Inferior parietal cortex (tissue), 1 donor: Measurements from ENCODE around the gene CBR1.
"Not testable (repeated sequence)": the region's sequence is repeated elsewhere in the genome, so short reads cannot be mapped to it uniquely, and the experiment has no call there.

ENCODE experiments used
- DNase-seq: peaks from one replicate; pipeline ENCODE4 v3.0.0-alpha.2; 2016; ENCODE audit errors: extremely low spot score

CBR1 gene

DNA sequence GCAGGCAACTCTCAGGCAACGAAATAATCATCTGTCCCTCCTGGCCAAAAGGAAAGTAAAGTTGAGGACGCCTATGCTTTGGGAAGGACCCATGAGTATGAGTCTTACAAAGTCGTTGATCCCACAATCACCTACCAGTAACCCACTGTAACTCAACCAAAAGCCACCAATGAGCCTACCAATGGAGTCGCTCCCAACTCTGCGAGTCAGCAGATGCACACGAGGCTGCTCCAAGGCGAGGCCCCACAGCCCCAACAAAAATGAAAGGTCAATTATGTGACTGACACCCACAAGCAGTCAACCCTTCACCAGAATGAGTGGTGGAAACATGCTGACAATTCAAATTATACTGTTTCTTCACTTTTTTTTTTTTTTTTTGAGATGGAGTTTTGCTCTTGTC is 21.5 kb upstream of the CBR1 start:
- no peak for DNase-seq

DNA sequence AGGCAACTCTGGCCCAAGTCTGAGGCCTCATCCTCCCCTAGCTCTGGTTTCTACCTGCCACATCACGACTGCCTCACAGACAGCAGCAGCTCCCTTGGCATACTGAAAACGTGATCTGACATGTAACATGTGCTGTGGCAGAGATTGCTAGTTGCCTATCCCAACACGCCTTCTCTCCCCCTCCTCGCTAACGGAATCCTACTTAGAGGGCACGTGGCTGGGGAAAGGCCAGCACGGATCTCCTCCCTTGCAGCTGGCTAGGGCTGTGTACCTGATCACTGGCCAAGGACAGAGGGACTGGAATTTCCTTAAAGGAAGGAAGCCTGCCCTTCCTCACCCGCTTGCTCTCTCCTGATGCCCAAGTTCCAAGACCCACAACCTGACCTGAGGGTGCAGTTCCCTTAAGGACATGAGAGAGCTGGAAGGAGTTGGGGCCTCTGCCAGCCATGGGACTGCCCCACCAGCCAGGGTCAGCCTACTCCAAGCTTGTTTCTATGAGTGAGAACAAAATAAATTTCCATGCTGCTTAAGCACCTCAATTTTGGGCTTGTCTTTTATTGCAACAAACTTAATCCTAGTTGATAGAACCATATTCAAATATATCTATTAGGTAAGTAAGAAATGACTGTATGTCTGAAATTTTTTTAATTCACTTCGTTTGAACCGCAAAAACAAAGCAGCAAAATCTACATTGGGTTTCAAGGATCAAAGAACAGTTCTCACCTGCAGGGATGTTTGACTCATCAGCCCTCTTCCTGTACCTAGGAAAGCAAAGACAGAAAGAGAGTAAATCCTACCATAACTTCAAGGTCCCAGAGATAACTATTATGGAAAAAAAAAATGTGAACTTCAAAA is 16.7 kb upstream of the CBR1 start:
- no peak for DNase-seq

DNA sequence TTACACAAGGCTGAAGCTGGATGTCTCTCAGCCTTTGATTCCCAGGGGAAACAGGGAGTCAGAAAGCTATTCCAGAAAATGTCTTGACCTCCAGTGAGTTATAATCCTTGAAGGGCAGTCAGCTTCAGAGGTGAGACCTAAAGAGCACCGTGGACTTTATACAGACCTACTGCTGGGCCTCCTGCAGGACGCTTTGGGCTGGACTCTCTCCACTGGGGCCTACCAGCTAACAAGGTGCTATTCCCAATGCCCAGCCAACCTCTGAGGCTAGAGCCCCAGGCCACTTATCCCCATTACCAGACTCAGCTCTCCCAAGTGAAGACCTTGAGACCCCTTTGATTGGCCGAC is 16.1 kb upstream of the CBR1 start:
- DNase-seq: no peak

DNA sequence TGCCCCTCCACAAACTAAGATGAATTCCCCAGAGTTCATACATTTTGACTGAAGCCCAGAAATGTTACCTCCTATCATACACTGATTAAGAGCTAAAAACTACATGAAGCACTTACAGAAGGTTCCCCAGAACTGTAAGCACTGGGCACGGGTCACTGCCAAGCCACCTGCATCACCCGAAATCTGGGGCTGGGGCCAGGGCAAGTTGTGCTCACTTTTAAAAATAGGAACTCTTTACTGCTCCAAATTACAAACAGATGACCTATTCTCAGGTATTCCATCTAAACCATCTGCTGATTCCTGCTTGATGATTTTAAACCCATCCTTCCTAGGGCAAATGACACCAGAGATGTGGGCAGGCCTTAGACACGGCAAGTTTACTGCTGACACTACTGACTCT is 14.3 kb upstream of the CBR1 start:
- DNase-seq: no peak

DNA sequence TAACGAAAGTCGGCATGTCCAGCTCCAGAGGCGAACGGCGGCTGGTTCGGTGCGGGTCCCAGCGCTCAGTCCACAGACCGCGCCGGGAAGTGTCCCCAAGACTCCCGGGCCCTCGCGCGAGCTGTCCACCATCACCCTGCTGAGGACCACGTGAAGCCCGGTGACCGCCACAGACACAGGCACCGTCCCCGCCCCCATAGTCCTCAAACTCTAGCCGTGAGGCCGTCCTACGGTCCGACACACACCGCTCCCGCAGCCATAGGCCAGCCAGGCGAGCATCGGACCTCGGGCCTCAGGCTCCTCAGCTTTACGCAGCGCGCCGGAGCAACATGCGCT is 10.0 kb upstream of the CBR1 start:
- no peak for DNase-seq

DNA sequence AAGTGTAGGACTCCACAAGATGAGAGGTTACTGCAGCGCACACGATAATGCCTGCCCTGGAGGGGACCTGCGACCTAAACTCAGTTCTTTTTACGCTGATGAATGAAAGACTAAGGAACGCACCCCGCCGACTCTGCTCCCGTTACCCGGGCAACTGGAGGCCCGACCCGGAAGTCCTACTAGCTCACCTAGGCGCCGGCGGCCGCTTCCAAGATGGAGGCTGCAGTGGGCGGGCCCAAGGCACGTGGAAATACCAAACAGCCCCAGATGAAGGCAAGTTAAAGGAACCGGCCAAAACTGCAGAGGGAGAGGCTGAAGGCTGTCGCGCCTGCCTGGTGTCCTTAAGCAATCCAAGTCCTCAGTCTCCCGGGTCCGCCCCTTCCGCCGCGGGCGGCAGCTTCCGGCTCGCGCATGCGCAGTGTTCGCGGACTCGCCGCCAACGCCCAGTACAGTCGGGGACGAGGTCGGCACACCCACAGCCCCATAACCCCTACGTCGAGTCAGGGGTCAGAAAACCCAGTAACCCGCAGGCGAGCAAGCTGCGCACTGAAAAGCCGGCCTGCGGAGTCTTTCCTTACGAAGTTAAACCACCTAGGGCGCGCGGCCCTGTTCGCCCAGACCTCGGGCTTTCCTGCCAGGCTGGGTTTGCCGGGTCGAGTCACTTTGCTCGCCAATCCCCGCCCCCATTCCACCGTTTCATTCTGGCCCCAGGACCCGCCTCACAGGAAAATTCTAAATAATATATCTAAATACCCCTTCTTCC is 9.5 kb upstream of the CBR1 start, which contains the start of gene SETD4:
Gene SETD4, minus strand, starts transcription at position 368 of the 763 bp plus-strand sequence. CDS start 1,638 bp downstream, outside the sequence.
- peak; percentile 95 for DNase-seq

DNA sequence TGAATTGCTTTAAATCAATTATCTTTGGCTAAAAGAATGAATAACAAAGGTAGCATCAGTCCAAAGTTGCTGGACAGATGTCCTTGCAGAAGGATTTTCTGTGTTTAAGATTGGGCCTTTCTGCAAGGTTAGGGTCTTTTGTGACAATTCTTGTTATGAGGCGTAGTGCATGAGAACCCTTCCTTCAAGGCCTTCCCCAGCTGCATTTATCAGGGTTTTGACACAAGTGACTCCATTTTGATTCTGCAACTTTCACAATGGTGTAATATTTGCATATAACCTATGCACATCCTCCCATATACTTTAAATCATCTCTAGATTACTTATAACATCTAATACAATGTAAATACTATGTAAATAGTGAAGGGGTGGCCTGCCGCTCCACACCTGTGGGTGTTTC is 8.4 kb upstream of the CBR1 start:
- DNase-seq: no peak

DNA sequence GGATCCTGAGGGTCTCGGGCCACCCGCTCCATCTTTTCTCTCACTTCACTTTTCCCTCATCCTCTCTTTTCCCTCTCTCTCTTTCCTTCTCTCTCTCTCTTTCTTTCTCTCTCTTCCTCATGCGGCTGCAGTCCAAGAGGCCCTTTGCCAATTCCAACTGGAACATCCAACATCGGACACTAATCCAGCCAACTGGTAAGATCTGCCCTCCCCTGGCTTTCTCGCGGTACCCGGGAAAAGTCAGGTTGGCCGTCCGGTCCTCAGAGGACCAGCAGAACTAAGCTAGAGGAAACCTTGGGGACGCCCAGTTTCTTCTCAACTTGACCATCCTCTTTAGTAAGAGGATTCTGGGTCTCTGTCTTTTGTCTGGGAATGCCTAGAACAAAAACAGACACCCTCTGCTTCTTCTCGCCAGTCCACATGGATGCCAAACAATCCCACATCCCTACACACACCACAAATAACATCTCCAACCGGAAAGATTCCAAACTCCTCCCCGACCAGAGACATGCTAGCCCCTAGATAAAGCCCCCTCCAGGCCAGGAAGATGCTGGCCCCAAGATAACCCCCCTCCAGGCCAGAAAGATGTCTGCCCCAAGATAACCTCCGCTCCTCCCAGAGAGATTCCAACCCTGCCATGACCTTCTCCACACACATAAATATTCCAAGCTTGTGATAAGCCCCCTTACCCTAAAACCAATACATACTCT is 6.3 kb upstream of the CBR1 start:
- no peak for DNase-seq

DNA sequence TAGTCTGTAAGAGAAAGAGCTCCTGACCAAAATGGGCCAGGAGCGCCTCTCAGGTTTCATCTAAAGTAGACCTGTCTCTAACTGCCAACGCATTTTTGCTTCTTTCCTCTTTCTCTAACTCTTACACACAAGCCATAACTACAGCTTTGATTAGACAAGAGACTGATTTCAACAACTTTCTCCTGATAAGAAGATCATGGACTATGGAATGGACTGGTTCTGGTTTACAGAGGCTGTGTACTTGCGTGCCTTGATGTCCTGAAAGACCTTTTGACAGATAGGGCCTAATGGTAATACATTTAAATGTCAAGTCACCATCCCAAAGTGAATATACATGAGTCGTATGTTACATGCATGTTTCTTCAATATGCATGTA is 5.8 kb upstream of the CBR1 start:
- DNase-seq: no peak

DNA sequence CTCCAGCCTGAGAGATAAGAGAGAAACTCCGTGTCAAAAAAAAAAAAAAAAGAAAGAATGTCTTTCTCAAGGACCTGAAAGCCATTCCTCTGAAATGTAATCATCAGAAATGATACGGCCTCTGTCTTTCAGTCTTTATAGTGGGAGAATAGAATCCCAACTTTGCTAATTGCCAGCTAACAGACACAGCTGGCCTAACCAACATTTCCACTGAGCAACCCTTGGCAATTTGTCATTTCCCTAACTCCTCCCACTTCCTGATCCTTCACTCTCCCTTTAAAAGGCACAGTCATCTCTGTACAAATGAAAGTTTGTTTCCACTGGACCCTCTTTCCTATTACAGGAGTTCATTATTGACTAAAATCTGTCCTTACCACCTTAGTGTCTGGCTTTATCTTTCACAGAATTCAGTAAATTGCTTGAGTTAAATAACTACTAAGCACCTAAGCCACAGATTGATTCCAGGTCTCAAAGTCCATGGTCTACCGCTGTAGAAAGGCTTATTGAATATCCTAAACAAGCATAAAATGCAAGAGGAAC is 4.3 kb upstream of the CBR1 start:
- DNase-seq: no peak

DNA sequence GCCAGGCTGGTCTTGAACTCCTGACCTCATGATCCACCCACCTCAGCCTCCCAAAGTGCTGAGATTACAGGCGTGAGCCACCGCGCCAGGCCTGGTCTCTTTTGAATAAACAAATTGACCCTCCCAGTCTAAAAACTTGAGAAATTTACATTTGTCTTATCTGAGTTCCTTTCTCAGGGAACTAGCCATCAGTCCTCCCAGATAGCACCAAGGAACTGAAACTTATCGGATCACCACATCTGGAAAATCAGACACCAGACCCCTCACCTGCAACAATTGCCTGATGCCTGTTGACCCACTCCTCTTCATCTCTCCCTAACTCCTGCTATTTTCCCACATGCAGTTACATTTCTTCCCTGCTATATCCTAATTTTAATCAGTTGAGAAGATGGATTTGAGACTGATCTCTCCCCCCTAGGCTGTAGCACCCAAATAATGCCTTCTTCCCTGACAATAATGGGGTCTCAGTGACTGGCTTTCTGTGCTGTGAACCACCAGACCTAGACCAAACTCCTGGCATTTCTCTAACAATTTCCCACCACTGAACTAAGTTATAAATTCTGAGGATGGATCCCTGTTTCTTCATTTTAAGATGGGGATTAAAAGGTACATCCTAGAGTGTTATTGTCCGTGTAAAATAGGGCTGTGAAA is 951 bp upstream of the CBR1 start:
- no peak for DNase-seq

DNA sequence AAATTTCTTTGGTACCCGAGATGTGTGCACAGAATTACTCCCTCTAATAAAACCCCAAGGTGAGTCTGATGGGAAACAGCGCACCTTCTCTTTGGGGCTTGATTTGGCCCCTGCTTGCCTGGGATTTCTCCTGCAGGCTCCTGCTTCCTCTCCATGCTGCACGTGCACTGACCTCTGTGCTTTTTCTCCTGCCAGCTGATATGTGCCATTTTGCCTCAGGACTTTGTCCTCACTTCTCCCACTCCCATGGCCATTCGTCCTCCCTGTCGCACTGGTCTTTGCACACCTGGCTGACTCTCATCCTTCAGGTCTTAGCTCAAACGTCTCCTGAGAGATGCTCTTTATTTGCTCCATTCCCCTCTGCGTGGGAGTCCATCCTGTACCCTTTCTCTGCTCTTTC is 1.2 kb downstream of the CBR1 start:
- DNase-seq: no peak

DNA sequence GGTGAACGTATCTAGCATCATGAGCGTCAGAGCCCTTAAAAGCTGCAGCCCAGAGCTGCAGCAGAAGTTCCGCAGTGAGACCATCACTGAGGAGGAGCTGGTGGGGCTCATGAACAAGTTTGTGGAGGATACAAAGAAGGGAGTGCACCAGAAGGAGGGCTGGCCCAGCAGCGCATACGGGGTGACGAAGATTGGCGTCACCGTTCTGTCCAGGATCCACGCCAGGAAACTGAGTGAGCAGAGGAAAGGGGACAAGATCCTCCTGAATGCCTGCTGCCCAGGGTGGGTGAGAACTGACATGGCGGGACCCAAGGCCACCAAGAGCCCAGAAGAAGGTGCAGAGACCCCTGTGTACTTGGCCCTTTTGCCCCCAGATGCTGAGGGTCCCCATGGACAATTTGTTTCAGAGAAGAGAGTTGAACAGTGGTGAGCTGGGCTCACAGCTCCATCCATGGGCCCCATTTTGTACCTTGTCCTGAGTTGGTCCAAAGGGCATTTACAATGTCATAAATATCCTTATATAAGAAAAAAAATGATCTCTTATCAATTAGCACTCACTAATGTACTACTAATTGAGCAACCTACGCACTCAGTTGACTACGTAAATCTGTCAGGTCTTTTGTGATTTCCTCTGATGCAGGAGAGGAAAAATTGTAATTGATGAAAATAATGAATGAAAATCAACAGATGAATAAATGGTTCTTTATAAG is 2.8 kb downstream of the CBR1 start:
- no peak for DNase-seq

DNA sequence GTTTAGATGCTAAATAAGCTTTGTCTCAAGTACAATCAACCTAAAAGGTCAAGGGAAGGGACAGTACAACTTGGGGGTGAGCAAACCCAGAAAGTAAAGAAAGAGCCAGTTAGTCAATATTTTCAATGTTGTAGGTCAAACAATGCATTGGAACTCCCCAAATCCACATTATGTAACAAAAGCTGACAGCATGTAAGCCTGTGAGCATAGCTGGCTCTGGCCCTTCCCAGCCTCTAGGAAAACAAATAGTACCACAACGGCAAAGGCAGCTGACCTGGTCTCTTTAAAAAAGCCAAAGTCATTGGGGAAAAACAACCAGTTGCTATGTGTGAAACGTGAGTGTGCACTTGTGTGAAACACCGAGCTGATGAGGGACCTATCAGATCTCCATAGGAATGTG is 3.4 kb downstream of the CBR1 start:
- peak; percentile 42 for DNase-seq

DNA sequence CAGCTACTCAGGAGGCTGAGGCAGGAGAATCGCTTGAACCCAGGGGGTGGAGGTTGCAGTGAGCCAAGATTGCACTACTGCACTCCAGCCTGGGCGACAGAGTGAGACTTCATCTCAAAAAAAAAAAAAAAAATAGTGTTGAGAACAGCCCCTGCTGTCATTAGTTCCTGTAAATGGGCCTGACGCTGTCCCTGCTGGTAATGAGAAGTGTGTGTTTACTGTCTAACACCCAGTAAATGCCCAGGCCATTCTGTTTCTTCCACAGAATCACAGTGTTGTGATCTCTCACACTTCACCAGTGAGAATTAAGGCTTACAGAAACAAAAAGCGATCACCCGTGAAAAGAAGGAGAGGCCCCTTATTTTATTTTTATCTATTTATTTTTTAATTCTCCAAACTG is 4.1 kb downstream of the CBR1 start:
- not testable (repeated sequence) for DNase-seq

DNA sequence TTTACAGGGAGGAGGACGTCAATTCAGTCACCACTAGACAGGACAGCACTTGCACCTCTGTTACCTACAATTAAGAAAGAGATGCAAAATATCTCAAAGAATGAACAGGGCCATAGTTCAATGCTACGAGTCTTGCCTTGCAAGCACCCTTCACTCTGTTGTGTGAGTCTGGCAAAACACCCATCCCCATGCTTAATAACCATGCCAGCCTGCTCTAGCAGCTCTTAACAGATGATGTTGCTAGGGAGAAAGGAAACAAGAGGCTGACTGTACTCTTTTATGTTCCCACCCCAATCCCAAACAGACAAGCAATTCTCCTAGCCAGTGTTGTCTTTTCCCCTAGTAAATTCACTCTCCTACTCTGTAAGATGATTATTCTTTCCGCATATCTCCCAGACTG is 5.3 kb downstream of the CBR1 start:
- DNase-seq: peak; percentile 73

DNA sequence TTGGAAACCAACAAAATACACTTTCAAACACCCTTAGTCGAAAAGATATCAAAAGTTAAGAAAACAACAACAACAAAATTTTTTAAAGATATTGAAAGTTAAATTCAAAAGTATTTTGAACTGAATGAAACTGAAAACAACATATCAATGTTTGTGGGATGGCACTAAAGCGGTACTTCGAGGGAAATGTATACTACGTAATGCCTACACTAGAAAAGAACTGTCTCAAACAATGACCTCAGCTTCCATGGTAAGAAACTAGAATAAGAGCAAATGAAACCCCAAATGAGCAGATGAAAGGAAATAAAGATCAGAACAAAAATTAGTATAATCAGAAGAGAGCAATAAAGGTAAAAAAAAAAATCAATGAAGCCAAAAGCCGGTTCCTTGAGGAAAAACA is 6.1 kb downstream of the CBR1 start:
- no peak for DNase-seq

DNA sequence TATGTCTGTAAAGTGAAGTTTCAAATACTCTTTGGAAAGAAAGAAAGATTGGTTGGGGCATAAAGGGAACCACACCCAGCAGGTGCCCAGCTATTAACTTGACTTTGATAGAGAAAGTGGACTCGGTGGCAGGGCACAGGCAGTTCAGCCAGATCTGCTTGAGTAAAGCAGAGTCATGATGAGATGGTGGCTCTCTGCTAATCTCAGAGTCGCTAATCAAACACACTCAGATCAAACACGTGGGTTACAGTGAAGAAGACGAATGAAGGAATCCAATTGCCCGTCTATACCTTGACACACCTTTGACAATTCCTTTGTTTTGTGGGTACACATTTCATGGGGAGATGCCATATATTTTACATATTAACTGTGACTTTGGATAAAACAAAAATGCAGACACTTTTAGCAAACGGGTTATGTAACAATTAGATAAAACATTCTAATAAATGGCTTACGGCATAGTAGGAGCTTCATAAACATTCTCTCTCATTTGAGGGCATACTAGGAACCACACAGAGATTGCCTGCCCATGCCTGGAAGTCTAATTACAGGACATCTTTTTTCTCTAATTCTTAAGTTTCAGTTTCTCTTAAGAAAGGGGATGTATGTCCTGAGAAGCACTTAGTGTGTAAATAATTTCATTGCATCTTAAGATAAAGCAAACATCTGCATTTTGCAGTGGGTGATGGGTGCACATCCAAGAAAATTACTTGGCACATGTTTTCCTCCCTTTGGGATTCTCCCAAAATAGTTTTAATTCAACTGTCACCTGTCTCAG is 7.2 kb downstream of the CBR1 start:
- DNase-seq: no peak

DNA sequence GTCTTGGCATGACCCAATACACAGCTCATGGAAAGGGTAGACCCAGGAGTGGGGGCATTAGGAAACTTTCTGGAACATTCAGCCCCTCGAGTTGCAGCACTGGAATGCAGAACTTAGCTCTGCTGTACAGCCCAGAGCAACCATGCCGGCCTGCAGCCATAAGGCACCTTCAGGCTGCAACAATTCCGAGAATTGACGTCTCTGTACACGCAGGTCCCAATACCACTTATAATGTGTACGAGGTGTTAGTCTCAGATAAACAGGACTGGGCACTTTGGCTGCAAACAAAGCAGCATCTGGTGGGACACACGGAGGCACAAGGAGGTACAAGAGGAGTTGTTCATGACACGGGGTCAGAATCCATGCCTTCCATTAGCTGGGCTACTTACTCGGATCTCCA is 7.9 kb downstream of the CBR1 start:
- no peak for DNase-seq

DNA sequence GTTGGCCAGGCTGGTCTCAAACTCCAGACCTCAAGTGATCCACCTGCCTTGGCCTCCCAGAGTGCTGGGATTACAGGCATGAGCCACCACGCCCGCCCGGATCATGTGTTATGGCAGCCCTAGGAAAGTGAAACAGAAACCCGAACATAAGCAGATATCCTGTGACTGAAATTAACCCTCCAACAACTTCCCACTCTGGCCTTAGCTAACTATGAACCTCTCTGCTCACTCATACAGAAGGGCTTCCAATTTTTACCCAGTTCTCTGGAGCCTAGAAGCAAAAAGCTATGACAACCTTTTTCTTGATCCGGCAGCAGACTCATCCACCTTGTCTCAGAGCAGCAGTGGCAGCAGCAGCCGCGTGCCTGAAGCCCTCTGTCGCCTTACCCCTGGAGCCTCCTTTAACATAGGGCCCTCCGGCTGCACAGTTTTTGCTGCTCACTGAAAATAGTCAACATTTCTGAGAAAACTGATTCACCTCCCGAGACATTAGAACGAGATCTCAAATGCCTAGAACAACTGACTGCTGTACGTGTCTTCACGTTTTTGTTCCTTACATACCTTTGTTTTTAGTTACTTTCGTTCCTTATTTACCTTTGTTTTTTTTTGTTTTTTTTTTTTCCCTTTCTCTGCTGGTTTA is 9.3 kb downstream of the CBR1 start:
- no peak for DNase-seq
